Endothelial cell of umbilical vein (primary cell): ENCODE data around the gene GNB2. TPM values are rescaled to one million over a fixed set of nuclear protein-coding genes. Genes with fewer than 3 reads are reported as not detected.

Experiments
- BruUV-seq: library from RNA; stranded (reverse); fragments of 400-500 nt; replicated peaks from 2 replicates; lab custom pipeline; 2021; lab: Mats Ljungman, UMichigan
- CTCF ChIA-PET: fragments of 300-600, 350-600 bp; sonication (Branson Sonifier 250); formaldehyde crosslinking; loops from one replicate; lab custom pipeline; 2021; ENCODE audit warnings: antibody characterized with exemption, inconsistent platforms; lab: Charles Lee
- POLR2A ChIA-PET: fragments of 300-600, 350-600 bp; sonication (Branson Sonifier 250); formaldehyde crosslinking; loops from one replicate; lab custom pipeline; 2021; ENCODE audit warnings: antibody characterized with exemption, inconsistent platforms; lab: Charles Lee
- DNase-seq: peaks from one replicate; pipeline ENCODE4 v3.0.0-alpha.2; 2011; ENCODE audit warnings: low read depth, low spot score
- FAIRE-seq: peaks from 2 replicates; lab custom pipeline; 2011; peaks lifted over from hg19 to GRCh38; lab: Jason Lieb, UNC
- H2AFZ ChIP-seq: 2 replicates; pipeline ENCODE4 v1.6.0; 2012; ENCODE audit warnings: low read depth, low read length, control low read depth, inconsistent platforms
- H3K27ac ChIP-seq: 2 replicates; pipeline ENCODE4 v1.5.1; 2011; ENCODE audit warnings: low read depth, mild to moderate bottlenecking, control low read depth, low read length, moderate library complexity; ENCODE audit not compliant: insufficient read depth
- H3K27me3 ChIP-seq, 2 experiments: 2 replicates each; pipeline versions ENCODE4 v1.6.0 to v1.6.1; 2011; ENCODE audit warnings: low read length in 2 of 2, mixed read lengths in 1 of 2; ENCODE audit not compliant: control insufficient read depth in 2 of 2, insufficient read depth in 2 of 2
- H3K36me3 ChIP-seq, 2 experiments: 2 replicates in 1 of 2; 3 replicates in 1 of 2; pipeline ENCODE4 v1.5.1; 2011; ENCODE audit warnings: low read length in 2 of 2, mild to moderate bottlenecking in 1 of 2, moderate library complexity in 1 of 2; ENCODE audit not compliant: control insufficient read depth in 2 of 2, insufficient read depth in 2 of 2; ENCODE audit errors: extremely low read depth in 1 of 2
- H3K4me1 ChIP-seq: 3 replicates; pipeline ENCODE4 v1.5.1; 2011; ENCODE audit warnings: mild to moderate bottlenecking, low read length; ENCODE audit not compliant: control insufficient read depth, insufficient read depth; ENCODE audit errors: extremely low read depth
- H3K4me2 ChIP-seq: 2 replicates; pipeline ENCODE4 v1.6.1; 2011; ENCODE audit warnings: low read length, control low read depth, mixed read lengths; ENCODE audit not compliant: insufficient read depth
- H3K4me3 ChIP-seq, 3 experiments: fragments of 200-600 bp in 1 of 3; sonication (generic), shearing (Covaris generic) in 1 of 3; replicated peaks in 1 of 3; 2 replicates each; pipeline ENCODE4 v1.5.1; 2011 to 2016; ENCODE audit warnings: control low read depth in 3 of 3, low read length in 3 of 3, mild to moderate bottlenecking in 2 of 3, inconsistent platforms in 1 of 3, low read depth in 1 of 3, moderate library complexity in 1 of 3; ENCODE audit not compliant: insufficient read depth in 1 of 3
- H3K79me2 ChIP-seq: 2 replicates; pipeline ENCODE4 v1.6.0; 2012; ENCODE audit warnings: low read length, inconsistent platforms; ENCODE audit not compliant: control insufficient read depth, insufficient read depth
- H3K9ac ChIP-seq: replicated peaks from 2 replicates; pipeline ENCODE3; 2011; ENCODE audit warnings: low read length, control low read depth; ENCODE audit not compliant: insufficient read depth; ENCODE audit errors: extremely low read depth
- H3K9me1 ChIP-seq: replicated peaks from 3 replicates; pipeline ENCODE4 v1.6.0; 2011; ENCODE audit warnings: mild to moderate bottlenecking, low read length; ENCODE audit not compliant: control insufficient read depth, insufficient read depth; ENCODE audit errors: extremely low read depth
- H3K9me3 ChIP-seq: replicated peaks from 2 replicates; pipeline ENCODE4 v1.5.1; 2012; ENCODE audit warnings: low read length, inconsistent platforms; ENCODE audit not compliant: control insufficient read depth, insufficient read depth
- H4K20me1 ChIP-seq: replicated peaks from 2 replicates; pipeline ENCODE3; 2011; ENCODE audit warnings: mild to moderate bottlenecking, low read length; ENCODE audit not compliant: control insufficient read depth, insufficient read depth; ENCODE audit errors: extremely low read depth
- CTCF ChIP-seq, 2 donors: IDR thresholded peaks; 1 replicate in 1 of 2; 2 replicates in 1 of 2; pipeline ENCODE4 v1.5.1; 2011; ENCODE audit warnings: low read length in 2 of 2, mild to moderate bottlenecking in 2 of 2, moderate library complexity in 2 of 2, control low read depth in 1 of 2, inconsistent platforms in 1 of 2, low read depth in 1 of 2; ENCODE audit not compliant: insufficient read depth in 1 of 2; ENCODE audit errors: extremely low read depth in 1 of 2
- EZH2 ChIP-seq: IDR thresholded peaks from 2 replicates; pipeline ENCODE4 v1.6.1; 2012; ENCODE audit warnings: borderline replicate concordance, low read depth, mild to moderate bottlenecking, moderate library complexity, low read length, inconsistent platforms; ENCODE audit not compliant: severe bottlenecking
- FOS ChIP-seq: IDR thresholded peaks from 2 replicates; pipeline ENCODE4 v1.6.1; 2011; ENCODE audit warnings: mild to moderate bottlenecking, low read length, moderate library complexity, borderline replicate concordance; ENCODE audit not compliant: insufficient read depth
- GATA2 ChIP-seq: IDR thresholded peaks from 2 replicates; pipeline ENCODE4 v1.7.0; 2011; ENCODE audit warnings: low read depth, mild to moderate bottlenecking, moderate library complexity, mixed read lengths, low read length; ENCODE audit not compliant: insufficient read length, insufficient read depth
- JUN ChIP-seq: IDR thresholded peaks from 2 replicates; pipeline ENCODE4 v1.6.1; 2011; ENCODE audit warnings: borderline replicate concordance, low read depth; ENCODE audit not compliant: insufficient read length, insufficient read depth
- MAX ChIP-seq: IDR thresholded peaks from 2 replicates; pipeline ENCODE4 v1.6.1; 2011; ENCODE audit not compliant: insufficient read depth, insufficient read length
- MYC ChIP-seq: IDR thresholded peaks from one replicate; pipeline ENCODE4 v1.6.1; 2011; ENCODE audit warnings: mild to moderate bottlenecking, low read depth, low read length
- POLR2A ChIP-seq: IDR thresholded peaks from 2 replicates; pipeline ENCODE4 v1.6.1; 2012; ENCODE audit warnings: low read depth, mild to moderate bottlenecking, control low read depth, low read length
- POLR2AphosphoS5 ChIP-seq: IDR thresholded peaks from 2 replicates; pipeline ENCODE4 v1.6.1; 2012; ENCODE audit warnings: low read depth, mild to moderate bottlenecking, control low read depth, low read length, moderate library complexity; ENCODE audit not compliant: insufficient read depth
- dilution Hi-C: fragments of 300-500 bp; cut with MboI; formaldehyde crosslinking; loops from one replicate; pipeline ENCODE4 v1.15.0; 2019; ENCODE audit warnings: low sequenced_read_pairs; ENCODE audit not compliant: extremely low pct_ligation_motif_present
- intact Hi-C: fragments of 100-400 bp; cut with micrococcal nuclease; formaldehyde crosslinking; loops from one replicate; pipeline ENCODE4 v1.10.0; 2022
- polyA plus RNA-seq, 4 experiments: library from polyadenylated mRNA; depleted of rRNA in 3 of 4; stranded (reverse) in 3 of 4; unstranded in 1 of 4; fragments of >200 nt; gene quantifications; 2 replicates each; pipeline versions ENCODE4 v1.2.1 to v1.2.3, GENCODE V29; 2011 to 2012; ENCODE audit warnings: missing spikeins in 1 of 4
- total RNA-seq: library from RNA; stranded (reverse); gene quantifications from 2 replicates; pipeline ENCODE4 v1.2.3, GENCODE V29; 2021

GNB2 gene
- total and polyA plus RNA-seq, 2 donors (not counting 3 experiments of a cell fraction or from before 2014, with no cell fraction given), result 297 to 433 TPM

GRCh38 chr7:100654908-100655831, 18.4 kb upstream of the GNB2 start:
- Histone ChIP-seq H3K9ac (no peak overlapping the region), H3K79me2 (no peaks in the 10 kb centered on the region), H3K27ac (no peak overlapping the region), H2AFZ (no peak overlapping the region), H3K4me1 (no peaks in the 10 kb centered on the region), H3K9me3 (no peaks in the 10 kb centered on the region), H4K20me1 (no peaks in the 10 kb centered on the region), H3K9me1 (no peaks in the 10 kb centered on the region), H3K36me3 (no peaks in the 10 kb centered on the region), H3K4me3 (no peak overlapping the region), H3K27me3 (peaks cover 2 to 4% of the 10 kb centered on the region in 2 experiments), H3K4me2 (no peak overlapping the region)
- BruUV-seq, result no TSS peak
- no peak for FAIRE-seq
- ChIA-PET POLR2A (no interaction called here), CTCF (no interaction called here)
- dilution Hi-C loops, result no loop called here
- TF ChIP-seq MYC, result no peak
- no peak for TF ChIP-seq JUN
- TF ChIP-seq POLR2A, result no peak
- TF ChIP-seq MAX, result no peak
- no peak for TF ChIP-seq CTCF (IDR thresholded peaks at IDR 0.05; ENCODE audit: extremely low read depth in 1 of 2, insufficient read depth in 1 of 2, low read depth in 1 of 2, low read length in 2 of 2)
- TF ChIP-seq POLR2AphosphoS5, result no peak
- TF ChIP-seq EZH2, result no peak
- TF ChIP-seq GATA2, result no peak
- TF ChIP-seq FOS, result no peak
- no peak for DNase-seq
- intact Hi-C loops, result no loop called here
